NCI-H2107 treated with DMSO at 0.1 percent for 48 hours (cell line): ENCODE results near the gene PTCD3.

Experiments
- DNase-seq: peaks from one replicate; lab custom pipeline; 2025; ENCODE audit not compliant: unreplicated experiment; lab: John Stamatoyannopoulos, UW

The PTCD3 gene

DNA sequence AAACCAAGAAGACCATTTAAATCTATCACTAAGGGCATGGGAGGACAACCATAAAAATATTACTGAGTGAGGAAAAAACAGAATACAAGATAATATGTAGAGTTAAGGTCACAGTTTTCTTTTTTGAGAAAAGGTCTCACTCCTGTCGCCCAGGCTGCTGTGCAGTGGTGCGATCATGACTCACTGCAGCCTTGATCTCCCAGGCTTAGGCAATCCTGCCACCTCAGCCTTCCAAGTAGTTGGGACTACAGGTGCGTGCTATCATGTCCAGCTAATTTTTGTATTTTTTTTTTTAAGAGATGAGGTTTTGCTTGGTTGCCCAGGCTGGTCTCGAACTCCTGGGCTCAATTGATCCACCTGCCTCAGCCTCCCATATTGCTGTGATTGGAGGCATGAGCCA is 24.3 kb upstream of the PTCD3 start:
- no peak for DNase-seq

DNA sequence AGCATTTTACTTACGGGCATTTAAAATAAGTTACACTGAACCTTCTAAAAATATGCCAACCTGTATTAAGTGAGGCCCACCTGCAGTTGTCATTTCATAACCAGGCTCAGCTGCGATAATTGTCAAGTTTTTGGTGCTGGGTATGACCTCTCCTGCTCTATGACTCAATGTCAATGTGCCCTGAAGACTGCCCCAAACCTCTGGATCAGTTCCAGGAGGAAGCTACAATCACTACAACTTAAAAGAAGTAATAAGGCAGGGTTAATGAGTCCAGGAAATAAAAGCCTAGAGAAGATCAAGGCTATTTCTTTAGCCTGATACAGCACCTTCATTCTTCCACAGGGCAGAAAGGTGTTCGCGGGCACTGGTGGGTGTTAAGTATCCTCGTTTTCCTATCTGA is 23.3 kb upstream of the PTCD3 start:
- DNase-seq = no peak

DNA sequence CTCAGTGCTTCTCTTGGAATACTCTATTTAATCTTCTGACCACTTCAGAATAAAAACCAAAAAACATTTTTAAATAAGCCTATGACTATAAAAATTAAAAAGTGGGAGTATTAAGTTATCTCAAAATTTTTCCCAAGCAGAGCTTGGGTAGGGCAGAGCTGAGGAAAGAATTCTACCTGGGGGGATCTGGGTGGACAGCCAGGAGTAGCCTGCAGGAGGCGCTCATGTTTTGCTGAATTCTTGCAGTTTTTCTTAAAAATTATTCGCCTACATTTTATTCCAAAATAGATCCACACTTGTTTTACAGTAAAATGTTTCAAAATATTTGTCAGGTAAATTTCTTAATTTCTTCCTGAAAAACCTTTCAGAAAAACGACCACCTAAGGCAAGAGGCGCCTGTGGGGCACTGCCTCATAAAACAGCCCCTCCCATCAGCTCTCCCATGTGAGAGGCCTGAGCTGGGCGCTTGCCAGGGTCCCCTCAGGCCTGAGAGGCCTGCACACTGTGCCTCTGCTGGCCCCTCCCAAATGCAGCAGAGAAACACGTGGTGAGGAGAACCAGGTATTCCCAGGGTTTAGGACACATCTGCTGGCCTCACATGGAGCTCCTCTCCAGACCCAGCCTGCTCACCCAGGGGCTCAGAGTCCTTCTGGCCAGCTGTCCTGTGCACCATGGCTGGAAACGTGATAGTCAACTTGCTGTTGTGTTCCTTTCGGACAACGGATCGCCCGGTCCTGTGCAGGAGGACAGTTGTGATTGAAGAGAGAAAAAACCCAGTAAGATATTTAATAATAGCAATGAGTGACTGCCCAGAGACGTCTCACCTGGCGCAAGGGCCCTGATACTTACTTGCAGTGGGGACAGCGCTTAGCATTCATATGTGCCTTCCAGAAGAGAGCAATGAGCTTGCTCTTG is 17.8 kb upstream of the PTCD3 start:
- DNase-seq = no peak

DNA sequence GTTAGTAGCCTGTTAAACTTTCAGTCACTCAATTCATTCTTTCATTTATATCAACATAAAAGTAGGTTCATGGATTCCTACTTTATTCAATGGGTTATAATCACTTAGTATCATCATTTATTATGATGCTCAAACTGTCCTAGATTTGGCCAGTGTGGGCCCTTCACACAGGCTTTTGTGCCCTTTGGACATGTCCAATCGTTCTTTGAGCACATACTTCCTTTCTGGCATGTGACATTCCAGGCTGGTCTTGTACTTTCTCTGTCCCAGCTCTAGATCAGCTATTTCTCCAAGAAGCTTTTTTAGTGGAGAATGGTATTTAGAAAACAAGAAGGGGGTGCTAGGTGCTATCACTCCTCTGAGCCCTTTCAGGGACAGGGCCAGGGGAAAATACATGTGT is 11.8 kb upstream of the PTCD3 start:
- no peak for DNase-seq

DNA sequence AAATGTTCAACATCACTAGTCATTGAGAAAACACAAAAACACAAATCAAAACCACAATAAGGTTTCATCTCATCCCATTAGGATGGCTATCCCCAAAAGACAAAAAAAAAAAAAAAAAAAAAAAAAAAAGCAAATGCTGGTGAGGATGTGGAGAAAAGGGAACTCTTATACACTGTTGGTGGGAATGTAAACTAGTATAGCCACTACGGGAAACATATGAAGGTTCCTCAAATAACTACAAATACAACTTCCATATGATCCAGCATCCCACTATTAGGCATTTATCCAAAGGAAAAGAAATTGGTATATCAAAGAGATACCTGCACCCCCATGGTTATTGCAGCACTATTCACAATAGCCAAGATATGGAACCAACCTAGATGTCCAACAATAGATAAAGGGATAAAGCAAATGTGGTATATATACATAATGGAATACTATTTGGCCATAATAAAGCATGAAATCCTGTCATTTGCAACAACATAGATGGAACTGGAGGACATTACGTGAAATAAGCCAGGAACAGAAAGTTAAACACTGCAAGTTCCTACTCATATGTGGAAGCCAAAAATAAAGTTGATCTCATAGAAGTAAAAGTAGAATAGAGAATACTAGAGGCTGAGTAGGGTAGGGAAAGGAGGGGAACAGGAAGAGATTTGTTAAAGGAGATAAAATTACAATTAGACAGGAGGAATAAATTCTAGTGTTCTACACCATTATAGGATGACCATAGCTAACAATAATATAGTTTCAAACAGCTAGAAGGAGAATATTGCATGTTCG is 8.7 kb upstream of the PTCD3 start:
- DNase-seq = no peak

DNA sequence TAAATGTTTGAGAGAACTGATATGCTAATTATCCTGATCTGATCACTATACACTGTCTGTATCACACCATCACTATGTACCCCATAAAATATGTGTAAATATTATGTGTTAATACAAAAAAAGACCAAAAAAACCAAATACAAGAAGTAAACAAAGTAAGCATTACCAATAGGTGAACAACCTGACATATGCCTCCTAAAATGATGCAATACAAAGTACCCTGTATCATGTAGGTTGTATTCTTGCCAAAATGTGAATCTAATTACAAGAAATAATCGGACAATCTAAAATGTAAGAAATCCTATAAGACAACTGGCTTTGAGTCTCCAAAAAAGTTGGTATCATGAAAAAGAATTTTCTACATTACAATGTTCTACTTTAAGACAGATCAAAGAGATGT is 8.1 kb upstream of the PTCD3 start:
- DNase-seq = no peak

DNA sequence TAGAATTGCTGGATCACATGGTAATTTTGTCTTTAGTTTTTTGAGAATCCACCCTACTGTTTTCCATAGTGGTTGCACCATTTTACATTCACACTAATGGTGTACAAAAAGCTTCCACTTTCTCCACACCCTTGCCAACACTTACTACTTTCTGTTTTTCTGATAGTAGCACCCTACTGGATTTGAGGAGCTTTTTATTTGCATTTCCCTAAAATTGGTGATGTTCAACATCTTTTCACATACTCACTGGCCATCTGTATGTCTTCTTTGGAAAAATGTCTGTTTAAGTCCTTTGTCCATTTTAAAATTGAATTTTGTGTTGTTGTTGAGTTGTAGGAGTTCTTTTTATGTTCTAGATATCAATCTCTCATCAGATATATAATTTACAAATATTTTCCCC is 3.9 kb upstream of the PTCD3 start:
- DNase-seq = no peak

DNA sequence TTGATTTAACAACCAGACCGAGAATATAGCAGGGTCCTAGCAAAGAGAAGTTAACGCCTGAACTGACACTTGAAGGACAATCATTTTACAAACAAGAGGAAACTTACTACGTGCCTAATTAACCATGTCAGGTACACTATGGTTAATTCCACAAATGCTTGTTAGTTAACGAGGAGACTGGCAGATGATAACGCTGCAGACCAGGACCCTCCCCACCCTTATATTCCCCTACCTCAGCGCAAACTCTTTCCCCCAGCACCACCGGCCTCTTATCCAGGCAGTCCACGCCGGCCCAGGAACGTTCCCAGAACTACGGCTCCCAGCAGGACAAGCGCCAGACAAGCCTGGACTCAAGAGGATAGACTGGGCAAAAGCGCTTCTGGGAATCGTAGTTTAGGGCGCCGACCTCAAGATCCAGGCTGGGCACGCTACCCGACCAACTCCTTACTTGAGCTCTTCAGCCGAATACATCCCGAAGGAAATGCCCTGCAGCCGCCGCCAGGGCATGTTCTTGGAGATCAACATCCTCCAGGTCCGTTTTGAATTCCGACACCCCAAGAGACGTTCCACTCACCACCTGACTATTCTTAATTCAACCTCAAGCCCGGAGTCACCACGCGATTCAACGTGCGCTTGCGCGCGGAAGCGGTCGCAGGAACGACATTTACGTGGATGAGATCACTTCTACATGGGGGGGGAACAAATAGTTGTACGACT is 625 bp upstream of the PTCD3 start, which contains the start of gene POLR1A:
Gene POLR1A (minus strand): TSS at position 635 of the 717 bp plus-strand sequence. CDS start 110 bp downstream, at position 525.
- DNase-seq = peak; percentile 96

DNA sequence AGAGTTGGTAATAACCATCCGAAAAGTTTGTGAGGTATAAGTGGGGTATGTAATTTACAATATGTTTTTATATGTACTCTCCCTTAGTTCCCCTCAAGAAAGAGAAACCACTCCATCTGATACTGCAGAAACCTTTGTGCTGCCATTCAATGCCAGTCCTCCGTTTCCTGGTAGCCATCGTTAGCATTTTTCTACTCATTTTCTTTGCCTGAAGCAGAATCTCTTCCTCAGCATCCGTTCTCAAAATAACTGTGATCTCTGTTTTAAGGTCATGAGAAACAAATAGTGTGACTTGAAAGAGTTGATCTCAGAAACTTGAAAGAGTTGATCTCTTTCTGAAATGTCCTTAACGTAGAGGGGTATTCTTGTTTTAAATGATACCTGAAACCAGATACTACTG is 996 bp downstream of the PTCD3 start:
- no peak for DNase-seq

DNA sequence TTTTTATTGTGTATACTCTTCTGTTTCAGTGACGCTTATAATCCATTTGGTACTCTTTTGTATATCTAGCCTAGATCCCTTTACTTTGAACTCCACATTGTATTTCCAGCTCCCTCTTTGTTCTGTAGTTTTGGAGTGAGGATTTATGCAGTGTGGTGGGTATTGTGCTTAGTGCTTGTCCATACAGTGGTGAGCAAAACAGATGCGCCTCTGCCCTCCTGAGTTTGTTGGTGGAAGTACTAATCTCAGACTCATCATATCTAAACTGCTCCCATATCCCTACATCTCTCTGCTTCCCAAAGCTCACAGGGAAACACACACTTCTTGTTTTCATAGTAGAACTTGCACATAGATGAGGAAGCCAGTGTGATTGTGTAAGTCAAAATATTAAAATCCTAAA is 12.1 kb downstream of the PTCD3 start:
- DNase-seq = no peak

DNA sequence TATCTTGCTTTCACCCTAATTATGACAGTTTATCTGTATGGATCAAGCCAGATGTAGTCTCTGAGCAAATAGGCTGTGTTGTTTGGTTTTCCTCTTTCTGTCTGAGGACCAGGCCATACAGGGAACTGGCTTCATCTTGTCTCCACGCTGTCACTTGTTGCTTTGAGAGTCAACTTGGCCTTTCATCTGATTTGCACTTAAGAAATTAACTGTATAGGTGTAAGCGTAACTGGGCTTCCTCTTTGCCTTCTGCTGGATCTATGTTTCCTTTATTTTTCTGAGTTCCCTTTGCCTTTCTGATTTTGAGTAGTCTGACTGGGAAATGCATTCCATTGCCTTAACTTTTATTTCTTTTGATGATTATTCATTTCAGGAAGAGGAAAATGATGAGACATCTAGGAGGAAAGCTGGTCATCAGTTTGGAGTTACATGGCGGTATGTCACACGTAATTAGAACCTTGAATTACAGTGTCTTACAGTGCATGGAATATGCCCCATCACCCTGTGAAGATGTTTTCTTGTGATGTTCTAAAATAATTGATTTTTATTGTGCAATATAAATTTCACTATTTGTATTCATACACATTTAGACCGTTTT is 17.4 kb downstream of the PTCD3 start:
- DNase-seq = no peak

DNA sequence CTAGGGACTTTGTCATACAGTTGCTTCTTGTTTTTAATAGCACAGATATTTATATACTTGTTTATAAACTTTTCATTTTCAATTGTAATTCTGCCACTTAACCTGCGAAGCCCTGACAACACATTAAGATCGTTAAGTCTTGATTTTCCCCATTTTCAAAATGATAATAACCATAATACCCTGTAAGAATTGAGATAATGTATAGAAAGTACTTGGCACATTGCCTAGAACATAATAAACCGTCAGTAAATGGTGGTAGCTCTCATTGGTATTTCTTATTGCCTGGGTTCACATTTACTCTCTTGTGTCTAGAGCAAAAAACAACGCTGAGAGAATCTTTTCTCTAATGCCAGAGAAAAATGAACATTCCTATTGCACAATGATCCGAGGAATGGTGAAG is 18.6 kb downstream of the PTCD3 start:
- DNase-seq = no peak

DNA sequence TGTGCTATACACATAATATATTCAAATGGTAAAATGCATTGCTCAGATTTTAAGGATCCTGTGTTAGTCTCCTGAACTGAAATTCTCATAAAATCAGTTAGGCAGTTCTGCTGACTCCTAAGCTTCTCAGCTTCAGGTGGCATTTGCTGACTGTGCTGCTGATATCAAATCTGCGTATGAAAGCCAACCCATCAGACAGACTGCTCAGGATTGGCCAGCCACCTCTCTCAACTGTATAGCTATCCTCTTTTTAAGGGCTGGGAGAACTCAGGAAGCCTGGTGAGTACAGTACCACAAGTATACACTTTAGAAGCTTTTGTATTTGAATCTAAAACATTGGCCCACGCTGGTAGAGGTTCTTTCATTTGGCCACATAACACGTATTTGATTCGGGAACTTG is 28.7 kb downstream of the PTCD3 start:
- DNase-seq = no peak

DNA sequence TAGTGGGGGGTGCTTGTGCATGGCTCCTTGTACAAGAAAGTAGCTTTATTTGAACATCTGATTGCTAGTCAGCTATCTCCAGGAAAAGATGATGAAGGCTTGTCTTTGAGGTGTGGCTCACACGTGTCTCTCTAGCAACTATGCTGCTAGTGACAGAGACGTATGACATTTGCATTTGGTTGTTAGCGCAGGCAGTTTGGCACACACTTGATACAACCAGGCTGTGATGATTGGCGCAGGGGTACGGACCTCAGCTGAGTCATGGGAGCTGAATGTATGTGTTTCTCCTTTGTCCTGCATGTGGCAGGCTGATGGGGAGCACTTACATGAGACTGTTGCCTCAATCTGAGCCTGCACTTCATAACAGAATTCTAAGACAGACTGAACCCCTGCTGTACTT is 29.6 kb downstream of the PTCD3 start:
- DNase-seq = no peak

DNA sequence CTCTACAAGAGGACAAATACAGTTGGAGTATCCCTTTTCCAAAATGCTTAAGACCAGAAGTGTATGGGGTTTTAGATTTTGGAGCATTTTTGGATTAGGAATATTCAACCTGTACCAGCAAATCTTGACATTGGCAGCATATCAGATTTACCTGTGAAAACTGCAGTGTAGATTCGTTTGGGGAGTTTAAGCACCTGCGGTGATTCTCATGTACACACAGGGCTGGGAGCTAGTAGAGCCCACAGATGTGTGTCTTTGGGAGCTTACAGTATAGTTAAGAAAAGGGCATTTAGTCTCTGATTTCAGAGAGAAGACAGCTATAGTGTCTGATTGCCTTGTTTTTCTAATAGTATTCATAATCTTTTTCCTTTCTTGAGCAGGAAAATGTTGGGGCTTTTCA is 30.1 kb downstream of the PTCD3 start:
- no peak for DNase-seq

DNA sequence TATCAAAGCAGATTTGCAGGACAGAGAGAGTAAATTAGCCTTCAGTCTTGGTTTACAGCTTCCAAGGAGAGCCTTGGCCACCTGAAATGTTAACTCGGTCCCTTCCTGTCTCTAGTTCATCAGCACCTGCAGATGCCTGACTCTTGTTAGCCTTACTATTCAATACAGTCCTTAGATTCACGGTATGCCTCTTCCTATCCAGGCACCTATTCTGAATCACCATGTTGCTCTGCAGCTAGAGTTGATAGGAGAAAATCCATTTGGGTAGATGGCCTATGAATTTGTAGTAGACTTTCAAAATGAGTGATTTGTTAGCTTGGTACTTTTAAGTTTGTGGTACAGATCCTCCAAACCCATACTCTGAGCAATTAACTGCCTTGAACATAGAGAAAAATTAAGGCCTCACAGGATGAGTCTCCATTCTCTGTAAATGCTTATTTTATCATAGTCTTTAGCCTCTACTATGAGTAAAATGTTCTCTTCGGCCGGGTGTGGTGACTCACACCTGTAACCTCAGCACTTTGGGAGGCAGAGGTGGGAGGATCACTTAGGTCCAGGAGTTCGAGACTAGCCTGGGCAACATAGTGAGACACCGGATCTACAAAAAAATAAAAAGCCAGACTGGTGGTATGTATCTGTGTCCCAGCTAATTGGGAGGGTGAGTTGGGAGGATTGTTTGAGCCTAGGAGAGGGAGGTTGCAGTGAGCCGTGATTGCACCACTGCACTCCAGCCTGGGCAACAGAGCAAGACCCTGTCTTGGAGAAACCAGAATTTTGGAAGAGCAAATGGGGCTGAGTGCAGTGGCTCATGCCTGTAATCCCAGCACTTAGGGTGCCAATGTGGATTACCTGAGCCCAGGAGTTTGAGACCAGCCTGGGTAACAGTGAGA is 32.9 kb downstream of the PTCD3 start:
- no peak for DNase-seq

DNA sequence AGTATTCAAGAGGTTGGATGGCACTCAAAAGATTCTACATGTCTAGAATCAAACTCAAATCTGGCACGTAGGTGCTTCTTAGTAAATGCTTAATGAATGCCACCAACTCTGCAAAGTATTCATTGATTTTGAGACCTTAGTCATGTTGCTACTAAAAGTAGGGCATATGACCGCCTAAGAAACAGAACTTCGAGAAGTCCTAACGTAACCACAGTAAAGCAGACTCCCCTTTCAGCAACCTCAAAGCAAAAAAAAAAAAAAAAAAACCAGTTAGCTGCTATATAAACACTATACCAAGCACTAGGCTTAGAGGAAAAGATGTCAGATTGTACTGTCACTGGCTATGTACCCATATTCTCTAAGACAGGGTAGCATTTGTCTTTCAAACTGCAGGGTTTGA is 33.9 kb downstream of the PTCD3 start:
- DNase-seq = no peak

DNA sequence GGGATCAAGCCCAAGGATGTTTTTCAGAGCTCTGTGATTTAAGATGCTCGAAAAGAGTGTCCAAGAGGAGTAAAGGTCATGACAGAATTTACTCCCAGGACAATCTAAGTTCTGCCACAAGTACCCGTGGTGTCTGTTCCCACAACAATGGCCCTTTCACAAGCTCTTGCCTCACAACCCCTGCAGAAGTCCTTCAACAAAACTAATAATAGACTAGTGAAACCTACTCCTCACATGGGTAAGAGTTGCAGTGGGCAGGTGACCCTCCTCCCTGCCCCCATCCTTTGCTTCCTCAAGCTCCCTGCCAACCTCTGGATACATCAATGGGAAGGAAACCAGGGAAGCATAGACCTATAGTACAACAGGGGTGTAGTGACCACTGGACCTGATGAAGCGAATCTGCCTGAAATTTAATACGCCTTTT is 34.9 kb downstream of the PTCD3 start:
- no peak for DNase-seq

DNA sequence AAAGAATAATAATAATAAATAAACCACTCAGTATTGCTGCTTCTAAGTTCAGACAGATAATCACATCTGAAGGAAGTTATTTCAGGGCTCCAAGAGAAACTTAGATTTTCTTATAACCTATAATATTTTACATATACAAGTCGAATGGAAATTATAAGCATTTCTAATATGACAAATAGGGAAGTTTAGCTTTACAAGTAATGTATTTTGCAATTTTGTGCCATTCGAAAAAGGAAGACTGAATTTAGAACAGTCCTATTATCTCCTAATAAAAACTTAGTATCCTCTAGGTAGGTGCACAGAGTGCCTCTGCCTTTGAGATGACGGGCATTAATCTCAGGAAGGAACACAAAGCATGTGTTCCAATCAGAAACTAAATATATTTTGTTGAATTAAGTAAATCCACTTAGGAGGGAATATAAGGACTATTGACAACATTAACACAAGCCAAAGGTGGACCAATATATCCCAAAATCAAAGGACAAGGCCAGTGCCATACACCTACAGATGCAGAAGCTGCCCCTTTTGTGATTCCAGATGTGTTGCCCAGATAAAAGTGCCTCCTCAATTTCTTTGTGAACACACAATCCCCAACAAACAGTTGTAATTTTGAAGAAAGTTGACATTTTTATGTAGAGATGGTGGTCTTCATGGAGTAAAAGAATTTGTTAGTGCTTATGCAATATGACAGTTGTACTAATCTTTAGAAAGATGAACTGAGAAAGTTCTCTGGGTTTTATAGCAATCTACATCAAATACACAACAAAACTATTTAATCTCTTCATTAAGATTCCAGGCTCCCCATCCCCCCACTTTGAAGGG is 36.6 kb downstream of the PTCD3 start:
- DNase-seq = no peak
